Dermis blood vessel endothelial cell (primary cell): ENCODE results near the gene ANTXR1. TPM values are rescaled to one million over a fixed set of nuclear protein-coding genes. Genes with fewer than 3 reads are reported as not detected.

Source experiments
- DNase-seq: peaks from one replicate; pipeline ENCODE4 v3.0.0; 2010
- total RNA-seq: library from RNA; depleted of rRNA; stranded (reverse); fragments of >200 nt; gene quantifications from 2 replicates; pipeline ENCODE4 v1.2.3, GENCODE V29; 2014

ANTXR1 gene
- total RNA-seq = 0.42 and 0.68 TPM in 2 replicates

DNA sequence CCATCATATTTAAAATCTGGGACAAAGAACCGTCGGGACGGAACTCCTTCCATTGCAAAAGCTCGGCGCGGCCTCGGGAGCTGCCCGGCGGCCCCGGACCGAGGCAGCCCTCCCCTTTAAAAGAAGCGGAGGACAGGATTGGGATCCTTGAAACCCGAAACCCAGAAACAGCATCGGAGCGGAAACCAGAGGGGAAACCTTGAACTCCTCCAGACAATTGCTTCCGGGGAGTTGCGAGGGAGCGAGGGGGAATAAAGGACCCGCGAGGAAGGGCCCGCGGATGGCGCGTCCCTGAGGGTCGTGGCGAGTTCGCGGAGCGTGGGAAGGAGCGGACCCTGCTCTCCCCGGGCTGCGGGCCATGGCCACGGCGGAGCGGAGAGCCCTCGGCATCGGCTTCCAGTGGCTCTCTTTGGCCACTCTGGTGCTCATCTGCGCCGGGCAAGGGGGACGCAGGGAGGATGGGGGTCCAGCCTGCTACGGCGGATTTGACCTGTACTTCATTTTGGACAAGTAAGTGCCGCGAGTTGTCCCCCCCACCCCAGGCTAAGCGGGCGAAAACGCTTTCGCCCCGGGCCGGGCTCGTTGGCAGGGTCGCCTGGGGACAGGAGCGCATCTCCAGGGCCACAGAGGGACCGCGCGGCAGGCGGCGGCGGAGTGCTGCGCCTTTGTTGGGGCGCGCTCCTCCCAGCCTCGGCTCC, at the start of gene ANTXR1:
ANTXR1 (plus strand) TSS at position 38 of the 698 bp plus-strand sequence; CDS start at position 359, 321 bp downstream.
- DNase-seq = peak; percentile 23

DNA sequence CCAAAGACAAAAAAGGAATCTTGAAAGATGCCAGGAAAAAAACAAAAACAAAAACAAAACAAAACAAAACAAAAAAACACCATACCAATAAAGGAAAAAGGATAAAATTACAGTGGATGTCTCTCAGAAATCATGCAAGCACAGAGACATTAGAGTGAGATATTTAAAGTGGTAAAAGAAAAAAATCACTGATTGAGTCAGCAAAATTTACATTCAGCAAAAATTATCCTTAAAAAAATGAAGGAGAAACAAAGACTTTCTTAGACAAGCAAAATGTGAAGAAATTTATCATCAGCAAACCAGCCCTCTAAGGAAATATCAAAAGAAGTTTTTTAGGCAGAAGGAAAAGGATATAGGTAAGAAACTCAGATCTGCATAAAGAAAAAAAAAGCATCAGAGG, 48.7 kb upstream of the ANTXR1 start:
- DNase-seq = no peak

DNA sequence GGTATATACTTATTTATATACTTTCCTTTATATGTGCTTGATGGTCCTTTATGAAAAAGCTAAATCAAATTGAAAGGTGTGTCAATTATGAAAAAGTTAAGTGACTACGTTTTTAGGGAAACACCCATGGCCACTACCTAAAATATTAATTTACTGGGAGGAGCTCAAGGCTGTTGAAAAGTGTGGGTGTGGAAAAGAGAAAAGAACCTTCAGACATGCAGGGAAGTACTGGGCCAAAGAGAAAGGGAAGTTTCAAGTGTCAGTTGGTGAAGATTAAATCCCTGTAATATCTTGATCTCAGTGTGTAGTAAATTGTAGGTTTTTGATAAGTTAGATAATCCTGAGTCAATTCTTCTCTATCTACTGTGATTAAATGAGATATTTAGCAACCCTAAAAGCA, 44.8 kb upstream of the ANTXR1 start:
- DNase-seq = no peak

- no peak for DNase-seq
These were observed 43.1 kb upstream of the ANTXR1 start for GRCh38 chr2:68969736-68970490.

DNA sequence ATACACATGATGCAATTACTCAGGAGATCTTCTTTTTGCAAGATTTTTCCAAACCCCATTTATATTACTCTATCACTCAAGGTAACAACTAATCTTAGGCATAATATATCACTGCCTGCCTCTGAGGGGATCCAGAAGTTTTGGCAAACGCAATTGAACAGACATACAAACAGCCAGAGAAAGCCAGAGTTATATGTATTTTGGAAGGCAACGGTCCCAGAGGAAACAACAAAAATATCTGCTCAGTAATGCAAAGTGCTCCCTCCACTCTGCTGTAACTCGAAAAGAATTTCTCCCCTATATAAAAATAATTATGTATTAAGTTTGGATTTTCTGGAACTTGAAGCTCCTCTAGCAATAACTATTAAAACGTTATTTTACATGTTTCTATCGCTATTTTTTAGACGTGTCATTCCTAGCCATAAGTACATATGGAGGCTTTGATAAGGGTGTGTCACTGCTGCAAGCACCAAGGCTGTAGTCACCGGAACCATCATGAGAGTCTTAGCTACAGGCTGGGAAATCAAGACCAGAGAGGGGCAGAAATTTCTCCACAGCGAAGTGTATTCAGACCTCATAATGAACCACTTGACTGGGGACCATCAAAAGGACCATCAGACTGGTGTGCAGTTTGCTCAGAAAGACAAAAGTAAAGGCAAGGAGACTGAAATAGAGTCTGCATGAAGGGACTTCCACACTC, 42.3 kb upstream of the ANTXR1 start:
- DNase-seq = no peak

DNA sequence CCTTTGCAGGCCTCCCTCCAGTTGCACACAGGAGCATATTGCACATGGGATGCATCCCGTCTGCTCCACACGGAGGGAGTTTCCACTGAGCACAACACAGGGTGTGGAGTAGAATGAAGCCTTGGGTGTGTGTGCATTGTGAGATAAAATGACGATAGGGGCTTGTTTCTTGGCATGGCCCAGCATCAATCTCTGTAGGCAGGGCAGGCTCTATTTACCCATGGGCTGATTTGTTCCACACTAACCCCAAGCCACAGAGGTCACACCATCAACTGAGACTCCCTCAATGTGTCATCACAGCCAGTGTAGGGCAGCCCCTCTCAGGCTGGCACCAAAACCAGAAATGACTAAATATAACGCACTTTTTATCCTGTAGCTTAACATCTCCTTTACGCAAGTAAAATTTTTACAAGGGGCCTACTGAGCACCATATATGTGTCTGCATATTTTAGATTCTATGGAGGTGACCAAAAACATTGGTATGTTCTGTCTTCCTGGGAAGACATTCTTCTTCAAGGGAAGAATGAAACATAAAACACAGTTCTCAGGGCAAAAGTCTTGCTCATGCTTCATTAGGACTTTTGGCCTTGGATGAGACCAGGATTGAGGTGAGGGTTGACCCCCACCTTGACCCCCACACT, 41.3 kb upstream of the ANTXR1 start:
- no peak for DNase-seq

DNA sequence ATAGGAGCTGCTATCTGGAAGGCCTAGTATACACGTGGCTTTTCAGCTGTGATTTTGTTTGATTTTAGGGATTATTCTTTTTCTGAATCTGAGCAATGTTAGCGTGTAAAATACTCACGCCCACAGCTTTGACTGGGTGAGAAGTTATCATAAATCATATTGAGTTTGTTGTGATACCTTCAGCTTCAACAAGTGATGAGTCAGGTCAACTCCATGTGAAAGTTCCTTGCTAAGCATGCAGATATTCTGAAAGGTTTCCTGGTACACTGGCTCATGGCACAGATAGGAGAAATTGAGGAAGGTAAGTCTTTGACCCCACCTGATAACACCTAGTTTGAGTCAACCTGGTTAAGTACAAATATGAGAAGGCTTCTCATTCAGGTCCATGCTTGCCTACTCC, 38.7 kb upstream of the ANTXR1 start, which contains the start of gene GKN1:
GKN1 (plus strand) TSS at position 386 of the 400 bp plus-strand sequence. CDS start 42 bp downstream, outside the sequence.
- no peak for DNase-seq

- DNase-seq = no peak
These were observed 37.9 kb upstream of the ANTXR1 start for GRCh38 chr2:68974946-68975665.

- DNase-seq = no peak
These were observed 37.1 kb upstream of the ANTXR1 start for GRCh38 chr2:68975844-68976243.

DNA sequence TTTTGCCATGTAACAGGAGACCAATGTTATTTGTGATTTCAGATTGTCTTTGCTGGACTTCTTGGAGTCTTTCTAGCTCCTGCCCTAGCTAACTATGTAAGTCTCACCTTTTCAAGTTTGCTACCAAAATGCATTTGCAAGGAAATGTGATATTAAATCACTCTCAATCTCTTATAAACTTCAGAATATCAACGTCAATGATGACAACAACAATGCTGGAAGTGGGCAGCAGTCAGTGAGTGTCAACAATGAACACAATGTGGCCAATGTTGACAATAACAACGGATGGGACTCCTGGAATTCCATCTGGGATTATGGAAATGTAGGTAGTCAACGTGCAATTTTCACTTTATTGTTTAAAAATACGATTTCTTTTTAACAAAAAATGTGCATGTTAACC, 35.5 kb upstream of the ANTXR1 start:
- no peak for DNase-seq

DNA sequence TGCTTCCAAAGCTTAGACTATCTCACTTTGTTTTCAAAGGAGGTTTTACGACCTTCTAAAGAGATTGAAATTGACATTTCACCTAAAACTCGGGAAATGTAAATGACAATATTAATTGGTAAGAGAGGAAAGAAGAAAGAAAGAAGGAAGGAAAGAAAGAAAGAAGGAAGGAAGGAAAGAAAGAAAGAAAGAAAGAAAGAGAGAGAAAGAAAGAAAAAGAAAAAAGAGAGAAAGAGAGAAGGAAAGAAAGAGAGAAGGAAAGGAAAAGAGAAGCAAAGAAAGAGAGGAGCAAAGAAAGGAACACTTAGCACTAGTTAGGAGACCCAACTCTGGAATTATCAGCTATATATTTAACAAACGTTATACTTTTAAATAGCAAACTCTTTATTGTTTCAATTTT, 34.9 kb upstream of the ANTXR1 start:
- no peak for DNase-seq

- no peak for DNase-seq
These were observed 32.0 kb upstream of the ANTXR1 start for GRCh38 chr2:68980956-68981355.

DNA sequence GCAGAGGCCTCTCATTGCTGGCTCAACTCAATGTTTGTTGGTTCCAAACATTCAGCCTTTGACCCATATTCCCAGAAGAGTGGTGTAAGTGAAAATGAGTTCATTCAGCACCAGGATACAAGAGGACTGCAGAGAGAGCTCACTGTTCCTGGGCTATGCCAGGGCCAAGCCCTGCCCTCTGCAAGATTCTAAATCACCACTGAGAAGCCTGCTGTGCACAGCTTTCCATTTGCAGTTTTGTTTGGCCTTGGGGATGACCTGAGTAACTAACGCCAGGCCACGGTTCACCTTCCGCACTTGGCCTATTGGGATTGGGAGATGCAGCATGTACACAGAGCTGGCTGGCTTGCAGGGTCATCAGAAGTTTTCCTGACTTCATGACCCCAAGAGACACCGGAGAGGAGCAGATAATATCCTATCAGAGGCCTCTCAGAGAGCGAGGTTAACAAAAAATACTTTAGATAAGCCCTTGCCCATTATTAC, 25.9 kb upstream of the ANTXR1 start:
- DNase-seq = no peak

- no peak for DNase-seq
These were observed 23.9 kb upstream of the ANTXR1 start for GRCh38 chr2:68989035-68989434.

- DNase-seq = no peak
These were observed 20.6 kb upstream of the ANTXR1 start for GRCh38 chr2:68992341-68992740.

DNA sequence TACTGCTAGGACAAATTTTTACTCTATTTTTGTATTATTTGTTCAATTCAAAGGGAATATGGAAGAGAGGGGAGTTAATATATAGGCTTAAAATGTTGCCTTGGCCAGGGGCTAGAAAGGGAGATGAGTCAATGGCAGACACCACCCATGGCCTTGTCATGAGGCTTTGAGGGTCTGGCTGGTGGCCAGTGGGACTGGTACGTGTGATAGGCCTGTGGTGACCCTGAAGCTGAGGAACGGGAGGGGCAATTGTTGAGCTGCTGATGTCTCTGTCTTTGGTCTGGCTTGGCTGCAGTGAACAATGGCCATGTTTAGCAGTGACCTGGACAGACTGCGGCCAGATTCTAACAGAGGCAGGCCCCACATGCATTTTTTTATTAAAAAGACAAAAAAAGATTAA, 20.0 kb upstream of the ANTXR1 start:
- DNase-seq = no peak

GRCh38 chr2:68993660-68994059, 19.3 kb upstream of the ANTXR1 start:
- DNase-seq = no peak

- DNase-seq = no peak
These were observed 18.1 kb upstream of the ANTXR1 start for GRCh38 chr2:68994864-68995263.

DNA sequence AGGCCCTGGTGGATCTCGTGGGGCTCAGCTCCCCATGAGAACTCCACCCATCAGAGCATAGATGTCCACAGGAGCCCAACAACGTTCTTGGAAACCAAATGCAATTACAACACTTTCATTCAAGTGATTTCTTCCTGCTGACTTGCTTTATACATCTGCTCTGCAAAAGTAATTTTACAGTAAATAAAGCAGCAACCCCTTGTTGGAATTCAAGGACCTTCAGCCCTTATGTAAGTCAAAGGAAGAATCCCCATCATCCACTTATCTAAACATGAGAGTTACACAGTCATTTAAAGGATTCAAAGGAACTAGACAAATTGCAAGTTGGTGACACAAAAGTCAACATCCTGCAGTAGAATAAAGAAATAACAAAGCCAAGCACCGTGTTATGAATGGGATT, 17.1 kb upstream of the ANTXR1 start:
- DNase-seq = no peak

- DNase-seq = no peak
These were observed 15.6 kb upstream of the ANTXR1 start for GRCh38 chr2:68997401-68997800.

GRCh38 chr2:69001879-69002278, 11.1 kb upstream of the ANTXR1 start:
- no peak for DNase-seq

DNA sequence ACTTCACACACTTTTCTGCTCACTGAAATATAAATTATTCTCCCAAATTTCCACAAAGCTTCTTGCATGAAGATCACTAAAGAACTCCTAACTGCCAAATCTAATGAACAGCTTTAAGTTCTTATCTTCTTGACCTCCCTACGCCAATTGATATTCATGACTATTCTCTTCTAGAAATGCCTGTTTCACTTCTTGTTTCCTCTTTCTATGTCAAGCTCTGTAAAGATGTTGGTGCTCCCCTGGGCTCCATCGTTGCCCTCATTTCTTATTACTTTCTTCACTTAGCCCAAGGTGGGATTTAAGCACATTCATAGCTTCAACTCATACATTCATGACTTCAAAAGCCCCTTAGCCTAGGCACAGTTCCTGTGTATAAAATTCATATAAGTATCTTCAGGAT, 9.2 kb upstream of the ANTXR1 start:
- DNase-seq = no peak
